Thyroid gland (tissue), 4 donors: ENCODE measurements around the gene FAM219B.

Experiments used
- CTCF ChIP-seq, 6 experiments: fragments of 200-600 bp in 3 of 6; fragments of 450-650 bp in 3 of 6; sonication (generic) in 3 of 6; IDR thresholded peaks; one replicate each; pipeline ENCODE4 v1.5.1; 2016 to 2019; ENCODE audit warnings: antibody characterized with exemption in 6 of 6, mild to moderate bottlenecking in 2 of 6, inconsistent platforms in 1 of 6, moderate library complexity in 1 of 6
- POLR2A ChIP-seq, 2 donors: fragments of 450-650 bp; IDR thresholded peaks; one replicate each; pipeline ENCODE4 v1.6.1; 2017; ENCODE audit warnings: antibody characterized with exemption in 2 of 2, mild to moderate bottlenecking in 2 of 2, moderate library complexity in 1 of 2

- TF ChIP-seq CTCF (IDR thresholded peaks at IDR 0.05): no peak
- no peak for TF ChIP-seq POLR2A (IDR thresholded peaks at IDR 0.05)
Measured at GRCh38 chr15:74908635-74909034, 2.0 kb upstream of the FAM219B start.
